ENCODE data around the gene MEIS2. TPM values are rescaled to one million over a fixed set of nuclear protein-coding genes. Genes with fewer than 3 reads are reported as not detected.

Gene MEIS2
- polyA plus RNA-seq, 1 donor from 2014 or later, result 825 TPM

GRCh38 chr15:37010595-37010994 is 89.8 kb downstream of the MEIS2 start:
- no peak overlapping the region for H3K9ac ChIP-seq (ENCODE audit: low read length)
- H3K36me3 ChIP-seq (ENCODE audit: insufficient read depth, low read length), result peaks cover 6% of the 10 kb centered on the region
- H3K9me3 ChIP-seq (ENCODE audit: low read length), result no peaks in the 10 kb centered on the region
- no peaks in the 10 kb centered on the region for H3K9me2 ChIP-seq (ENCODE audit: insufficient read depth, low read length)
- H3K27ac ChIP-seq (ENCODE audit: low read length), result no peak overlapping the region
- H2AFZ ChIP-seq (ENCODE audit: low read depth, low read length), result no peak overlapping the region
- H3K79me2 ChIP-seq (replicated peaks; ENCODE audit: insufficient read depth, low read length), result peaks cover 87% of the 10 kb centered on the region
- H3F3A ChIP-seq (ENCODE audit: insufficient read depth, low read length, poor library complexity, severe bottlenecking), result peaks cover 8% of the 10 kb centered on the region
- no peak overlapping the region for H3K4me3 ChIP-seq (ENCODE audit: low read length)
- no peaks in the 10 kb centered on the region for H3K27me3 ChIP-seq (ENCODE audit: insufficient read depth, low read depth, low read length)
- TF ChIP-seq REST (IDR thresholded peaks at IDR 0.05; ENCODE audit: borderline replicate concordance) (no peak), TAF1 (IDR thresholded peaks at IDR 0.05; ENCODE audit: low read depth) (no peak), POLR2AphosphoS5 (IDR thresholded peaks at IDR 0.05) (no peak), MXI1 (conservative IDR thresholded peaks at IDR 0.05; ENCODE audit: poor library complexity, severe bottlenecking) (no peak), SMC3 (conservative IDR thresholded peaks at IDR 0.05; ENCODE audit: poor library complexity) (no peak), RAD21 (conservative IDR thresholded peaks at IDR 0.05) (no peak), EP300 (conservative IDR thresholded peaks at IDR 0.05; ENCODE audit: poor library complexity, severe bottlenecking) (no peak), CTCF (IDR thresholded peaks at IDR 0.05; ENCODE audit: poor library complexity, severe bottlenecking) (no peak), EZH2 (IDR thresholded peaks at IDR 0.05; ENCODE audit: borderline replicate concordance, insufficient read depth, low read length, poor library complexity, severe bottlenecking) (no peak)
- H4K20me1 ChIP-seq (ENCODE audit: insufficient read depth), result peaks cover 72% of the 10 kb centered on the region
- H3K4me2 ChIP-seq (ENCODE audit: low read length), result no peak overlapping the region

- H3K9ac ChIP-seq (ENCODE audit: low read length), result no peak overlapping the region
- no peak overlapping the region for H3K27ac ChIP-seq (ENCODE audit: low read length)
These were observed 91.1 kb downstream of the MEIS2 start for GRCh38 chr15:37009288-37009687.

More at GRCh38 chr15:37009288-37009687, 91.1 kb downstream of the MEIS2 start:
- Histone ChIP-seq H3K9me3 (ENCODE audit: low read length) (no peaks in the 10 kb centered on the region), H3K4me3 (ENCODE audit: low read length) (no peak overlapping the region), H3F3A (ENCODE audit: insufficient read depth, low read length, poor library complexity, severe bottlenecking) (peaks cover 8% of the 10 kb centered on the region), H3K79me2 (replicated peaks; ENCODE audit: insufficient read depth, low read length) (peaks cover 88% of the 10 kb centered on the region), H2AFZ (ENCODE audit: low read depth, low read length) (no peak overlapping the region), H3K27me3 (ENCODE audit: insufficient read depth, low read depth, low read length) (no peaks in the 10 kb centered on the region), H3K9me2 (ENCODE audit: insufficient read depth, low read length) (no peaks in the 10 kb centered on the region), H4K20me1 (ENCODE audit: insufficient read depth) (peaks cover 72% of the 10 kb centered on the region), H3K36me3 (ENCODE audit: insufficient read depth, low read length) (peaks cover 11% of the 10 kb centered on the region), H3K4me2 (ENCODE audit: low read length) (no peak overlapping the region)
- no peak for TF ChIP-seq SMC3 (conservative IDR thresholded peaks at IDR 0.05; ENCODE audit: poor library complexity)
- no peak for TF ChIP-seq EP300 (conservative IDR thresholded peaks at IDR 0.05; ENCODE audit: poor library complexity, severe bottlenecking)
- TF ChIP-seq TAF1 (IDR thresholded peaks at IDR 0.05; ENCODE audit: low read depth), result no peak
- TF ChIP-seq CTCF (IDR thresholded peaks at IDR 0.05; ENCODE audit: poor library complexity, severe bottlenecking), result no peak
- no peak for TF ChIP-seq POLR2AphosphoS5 (IDR thresholded peaks at IDR 0.05)
- TF ChIP-seq MXI1 (conservative IDR thresholded peaks at IDR 0.05; ENCODE audit: poor library complexity, severe bottlenecking), result no peak
- no peak for TF ChIP-seq EZH2 (IDR thresholded peaks at IDR 0.05; ENCODE audit: borderline replicate concordance, insufficient read depth, low read length, poor library complexity, severe bottlenecking)
- no peak for TF ChIP-seq REST (IDR thresholded peaks at IDR 0.05; ENCODE audit: borderline replicate concordance)
- TF ChIP-seq RAD21 (conservative IDR thresholded peaks at IDR 0.05), result no peak
